ENCODE data around the gene ZBED4. TPM values are rescaled to one million over a fixed set of nuclear protein-coding genes. Genes with fewer than 3 reads are reported as not detected.

The ZBED4 gene
- total and polyA plus RNA-seq, 4 experiments from 2014 or later, result 6.7 to 18.6 (median 13.9) TPM

Other genes starting within 250 kb of the ZBED4 start
- 10 to 100 TPM; 84.0 to 88.1 TPM for gene BRD1, start 26.0 kb upstream of the ZBED4 start, total RNA-seq
- gene BRD1, start 26.0 kb upstream of the ZBED4 start, polyA plus RNA-seq, result 1 to 10 TPM in 1 of 2 donors, under 1 TPM in 1; 0.94 to 5.1 TPM
- gene ALG12, start 64.6 kb downstream of the ZBED4 start, total RNA-seq, result 10 to 100 TPM; 19.6 to 27.2 TPM
- 10 to 100 TPM; 16.9 to 19.0 TPM for gene ALG12, start 64.6 kb downstream of the ZBED4 start, polyA plus RNA-seq
- gene CRELD2, start 64.8 kb downstream of the ZBED4 start, total RNA-seq, result 10 to 100 TPM; 36.0 to 36.2 TPM
- gene CRELD2, start 64.8 kb downstream of the ZBED4 start, polyA plus RNA-seq, result 10 to 100 TPM; 40.2 to 46.1 TPM
- gene PIM3, start 106.9 kb downstream of the ZBED4 start, total RNA-seq, result 10 to 100 TPM; 58.8 to 62.3 TPM
- 10 to 100 TPM; 48.1 to 49.7 TPM for gene PIM3, start 106.9 kb downstream of the ZBED4 start, polyA plus RNA-seq
- not detected for gene IL17REL, start 158.9 kb downstream of the ZBED4 start, total RNA-seq
- gene IL17REL, start 158.9 kb downstream of the ZBED4 start, polyA plus RNA-seq, result not detected
- not detected for gene TTLL8, start 204.5 kb downstream of the ZBED4 start, total RNA-seq
- gene TTLL8, start 204.5 kb downstream of the ZBED4 start, polyA plus RNA-seq, result not detected
- gene MLC1, start 231.6 kb downstream of the ZBED4 start, total RNA-seq, result not detected
- under 1 TPM in 1 of 2 donors, not detected in 1; 0.28 TPM for gene MLC1, start 231.6 kb downstream of the ZBED4 start, polyA plus RNA-seq
- not detected for gene MOV10L1, start 236.2 kb downstream of the ZBED4 start, total RNA-seq
- not detected for gene MOV10L1, start 236.2 kb downstream of the ZBED4 start, polyA plus RNA-seq

All from CD4-positive, alpha-beta memory T cell (primary cell).